ENCODE data around the gene HYDIN.

HYDIN gene

GRCh38 chr16:70758786-70759185 is 471.7 kb downstream of the HYDIN start:
- DNase-seq, result no peak

All from activated CD8-positive, alpha-beta memory T cell treated with anti-CD3 and anti-CD28 coated beads, Interleukin-2, amount 50 U/mL, for 48 hours (primary cell).